ENCODE measurements around the gene RABL3.
"Not testable (repeated sequence)": the region's sequence is repeated elsewhere in the genome, so short reads cannot be mapped to it uniquely, and the experiment has no call there.

The RABL3 gene

DNA sequence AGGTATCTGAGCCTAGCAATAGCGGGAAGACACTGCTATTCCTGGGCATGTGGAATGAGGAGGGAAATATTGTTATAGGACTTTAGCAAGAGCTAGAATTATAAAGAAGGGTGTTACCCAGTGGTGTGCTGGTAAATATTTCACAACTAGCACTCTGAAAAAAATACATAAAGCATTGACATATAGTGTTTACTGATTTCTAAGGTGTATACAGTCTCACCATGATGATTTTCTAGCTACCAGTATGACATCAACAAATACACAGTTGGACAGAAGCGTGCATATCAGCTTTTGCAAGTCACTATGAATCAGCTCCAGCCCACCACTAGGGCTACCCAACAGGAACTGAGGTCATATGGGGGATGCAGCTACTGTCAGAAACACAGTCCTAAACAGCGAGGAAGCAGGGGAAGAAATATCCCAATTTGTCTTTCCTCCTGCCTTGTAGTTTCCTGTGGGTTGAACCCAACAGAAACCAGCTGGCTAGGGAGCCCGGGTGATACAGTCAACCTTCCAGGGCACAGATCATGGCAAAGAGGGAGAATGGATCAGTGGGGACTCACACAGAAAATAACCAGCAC is 99.9 kb downstream of the RABL3 start:
- DNase-seq: no peak

DNA sequence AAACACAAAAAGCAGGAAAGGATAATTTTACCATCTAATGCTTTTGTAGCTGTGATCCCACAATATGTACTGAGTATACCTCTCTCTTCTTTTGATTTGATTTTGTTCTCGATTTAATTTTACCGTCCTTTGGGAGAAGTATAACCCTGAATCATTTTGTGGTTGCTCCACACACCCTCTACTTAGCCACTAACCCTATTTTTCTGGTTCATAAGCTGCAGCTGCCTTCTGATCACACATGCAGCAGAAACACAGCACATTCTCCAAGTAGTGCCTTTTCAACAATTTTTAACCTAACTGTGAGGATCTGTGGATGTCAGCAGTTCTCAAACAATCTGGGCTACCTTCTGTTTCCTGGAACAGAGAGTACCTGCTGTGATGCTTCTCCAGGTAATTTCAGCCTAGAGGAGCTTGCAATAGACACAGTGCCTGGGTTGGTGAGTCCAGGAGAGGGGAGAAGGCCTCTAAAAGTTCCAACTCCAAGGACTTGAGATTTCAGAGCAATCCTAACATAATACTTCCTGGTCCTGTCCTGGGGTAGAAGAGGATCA is 100.5 kb downstream of the RABL3 start:
- no peak for DNase-seq

DNA sequence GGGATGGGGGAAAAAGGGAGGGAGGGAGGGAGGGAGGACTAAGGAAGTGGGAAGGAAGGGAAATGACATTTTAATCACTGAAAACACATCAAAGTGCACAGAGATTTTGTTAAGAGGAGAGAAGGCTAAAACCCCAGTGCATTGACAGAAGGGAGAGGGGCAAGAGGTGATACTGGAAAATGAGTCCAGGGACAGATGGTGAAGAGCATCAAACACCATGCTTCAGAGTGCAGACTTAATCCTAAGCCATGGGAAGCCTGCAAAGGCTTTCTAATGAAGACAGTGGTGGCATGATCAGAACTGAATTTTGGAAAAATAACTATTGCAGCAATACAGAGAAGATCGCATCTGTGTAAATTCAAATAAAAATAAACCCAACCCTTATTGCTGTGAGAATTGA is 102.1 kb downstream of the RABL3 start:
- DNase-seq: no peak

DNA sequence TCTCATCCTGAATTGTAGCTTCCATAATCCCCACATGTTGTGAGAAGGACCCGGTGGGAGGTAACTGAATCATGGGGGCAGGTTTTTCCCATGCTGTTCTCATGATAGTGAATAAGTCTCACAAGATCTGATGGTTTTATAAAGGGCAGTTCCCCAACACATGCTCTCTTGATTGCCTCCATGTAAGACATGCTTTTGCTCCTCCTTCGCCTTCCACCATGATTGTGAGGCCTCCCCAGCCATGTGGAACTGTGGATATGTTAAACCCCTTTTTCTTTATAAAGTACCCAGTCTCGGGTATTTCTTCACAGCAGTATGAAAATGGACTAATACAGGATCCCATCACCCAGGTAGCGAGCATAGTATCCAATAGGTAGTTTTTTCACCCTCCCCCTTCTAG is 103.5 kb downstream of the RABL3 start:
- not testable (repeated sequence) for DNase-seq

DNA sequence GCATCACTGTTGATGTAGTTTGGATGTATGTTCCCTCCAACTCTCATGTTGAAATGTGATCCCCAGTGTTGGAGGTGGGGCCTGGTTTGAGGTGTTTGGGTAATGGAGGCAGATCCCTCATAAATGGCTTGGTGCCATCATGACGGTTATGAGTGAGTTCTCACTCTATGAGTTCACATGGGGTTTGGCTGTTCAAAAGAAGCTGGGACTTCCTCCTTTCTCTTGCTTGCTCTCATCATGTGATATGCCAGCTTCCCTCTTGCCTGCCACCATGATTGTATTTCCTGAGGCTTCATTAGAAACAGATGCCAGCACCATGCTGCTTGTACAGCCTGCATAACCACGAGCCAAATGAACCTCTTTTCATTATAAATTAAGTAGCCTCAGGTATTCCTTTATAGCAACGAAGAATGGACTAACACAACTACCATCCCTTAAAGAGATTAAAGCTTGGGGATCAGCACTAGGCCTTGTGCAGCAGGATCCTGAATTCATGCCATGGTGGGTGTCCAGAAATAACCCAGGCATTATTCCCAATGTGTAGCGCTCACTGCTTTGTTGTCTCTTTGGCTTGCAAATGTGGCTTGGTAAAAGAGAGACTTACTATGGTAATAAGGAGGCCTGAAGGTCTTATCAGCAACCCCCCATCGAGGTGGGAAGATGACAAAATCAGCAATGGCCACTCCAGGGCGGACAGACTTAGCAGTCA is 104.3 kb downstream of the RABL3 start:
- DNase-seq: no peak

DNA sequence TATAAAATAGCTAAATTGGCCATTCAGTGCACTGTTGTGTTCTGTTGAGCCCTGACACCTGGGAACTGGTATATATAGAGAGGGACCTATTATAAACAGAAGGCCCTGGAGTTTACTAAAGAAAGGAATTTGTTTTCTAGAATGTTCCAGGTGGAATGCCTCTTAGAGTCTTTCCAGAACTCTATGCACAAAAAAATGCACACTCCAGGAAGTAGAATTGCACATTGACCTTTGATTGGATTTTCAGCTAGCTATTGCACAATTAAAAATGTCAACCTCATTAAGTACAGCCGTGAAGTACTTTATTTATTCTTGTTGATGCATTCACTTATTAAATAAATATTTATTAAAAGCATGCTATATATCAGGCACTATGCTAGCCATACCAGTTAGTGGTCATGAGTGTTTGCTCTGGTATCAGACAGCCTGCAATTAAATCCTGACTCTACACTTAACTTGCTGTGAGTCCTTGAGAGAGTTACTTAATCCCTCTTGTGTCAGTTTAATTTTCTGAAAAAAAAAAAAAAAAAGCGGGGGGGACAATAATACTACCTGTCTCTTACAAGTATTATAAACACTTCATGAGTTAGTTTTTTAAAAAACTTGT is 105.4 kb downstream of the RABL3 start:
- no peak for DNase-seq

Measured in NCI-H187 (cell line).